Erythroblast (primary cell): ENCODE measurements around the gene CDH2.

ENCODE experiments used
- GATA1 ChIP-seq: IDR thresholded peaks from 2 replicates; pipeline ENCODE4 v1.6.1; 2011; ENCODE audit warnings: low read depth, mild to moderate bottlenecking, control low read depth, low read length, moderate library complexity
- POLR2A ChIP-seq: IDR thresholded peaks from 2 replicates; pipeline ENCODE4 v1.6.1; 2011; ENCODE audit warnings: mild to moderate bottlenecking, low read length

- TF ChIP-seq POLR2A, result no peak
- TF ChIP-seq GATA1, result no peak
Observed at GRCh38 chr18:28003451-28003850, 173.5 kb downstream of the CDH2 start.
